ENCODE data around the gene CDK10.
"Not testable (repeated sequence)": the region's sequence is repeated elsewhere in the genome, so short reads cannot be mapped to it uniquely, and the experiment has no call there.

Gene CDK10, protein sequence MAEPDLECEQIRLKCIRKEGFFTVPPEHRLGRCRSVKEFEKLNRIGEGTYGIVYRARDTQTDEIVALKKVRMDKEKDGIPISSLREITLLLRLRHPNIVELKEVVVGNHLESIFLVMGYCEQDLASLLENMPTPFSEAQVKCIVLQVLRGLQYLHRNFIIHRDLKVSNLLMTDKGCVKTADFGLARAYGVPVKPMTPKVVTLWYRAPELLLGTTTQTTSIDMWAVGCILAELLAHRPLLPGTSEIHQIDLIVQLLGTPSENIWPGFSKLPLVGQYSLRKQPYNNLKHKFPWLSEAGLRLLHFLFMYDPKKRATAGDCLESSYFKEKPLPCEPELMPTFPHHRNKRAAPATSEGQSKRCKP

DNA sequence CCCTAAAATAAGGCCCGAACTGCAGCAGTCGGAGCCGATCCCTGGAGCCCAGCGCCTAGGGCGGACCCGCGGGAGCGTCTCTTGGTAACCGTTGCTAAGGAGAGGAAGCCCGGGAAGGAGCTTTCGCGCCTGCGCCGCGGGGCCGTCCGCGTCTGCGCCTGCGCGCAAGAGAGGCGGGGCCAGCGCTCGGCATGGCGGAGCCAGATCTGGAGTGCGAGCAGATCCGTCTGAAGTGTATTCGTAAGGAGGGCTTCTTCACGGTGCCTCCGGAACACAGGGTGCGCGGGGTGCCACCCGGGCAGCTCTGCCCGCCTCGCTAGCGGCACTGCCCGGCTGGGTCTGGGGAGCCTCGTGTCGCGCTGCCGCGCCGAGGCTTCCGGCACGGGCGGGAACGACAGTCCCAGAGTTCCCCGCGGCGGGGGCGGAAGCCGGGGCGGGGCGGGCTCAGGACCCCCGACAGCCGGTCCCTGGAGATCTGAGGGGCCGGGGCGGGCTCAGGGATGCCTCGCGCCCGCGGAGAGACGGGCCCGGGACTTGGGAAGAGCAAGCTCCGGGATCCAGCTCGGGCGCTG is at the start of gene CDK10:
TSS of gene CDK10 (plus strand) at position 170 of the 572 bp plus-strand sequence. CDS start at position 192, 22 bp downstream.
- DNase-seq, result peak; percentile 57

- DNase-seq, result no peak
Measured at GRCh38 chr16:89637379-89637778, 49.1 kb upstream of the CDK10 start.

DNA sequence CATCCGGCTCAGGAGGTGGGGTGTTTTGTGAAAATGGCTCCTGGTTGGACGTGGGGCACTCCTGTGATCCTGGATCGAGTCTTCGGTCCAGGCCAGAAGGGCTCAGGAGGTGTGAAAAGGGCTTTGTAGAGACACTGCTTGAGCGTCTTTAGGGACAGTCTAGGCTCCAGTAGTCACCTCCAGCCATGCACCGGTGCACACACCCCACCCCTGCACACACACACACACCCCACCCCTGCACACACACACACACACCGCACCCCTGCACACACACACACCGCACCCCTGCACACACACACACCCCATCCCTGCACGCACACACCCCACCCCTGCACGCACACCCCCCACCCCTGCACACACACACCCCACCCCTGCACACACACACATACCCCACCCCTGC is 48.0 kb upstream of the CDK10 start:
- DNase-seq, result no peak

DNA sequence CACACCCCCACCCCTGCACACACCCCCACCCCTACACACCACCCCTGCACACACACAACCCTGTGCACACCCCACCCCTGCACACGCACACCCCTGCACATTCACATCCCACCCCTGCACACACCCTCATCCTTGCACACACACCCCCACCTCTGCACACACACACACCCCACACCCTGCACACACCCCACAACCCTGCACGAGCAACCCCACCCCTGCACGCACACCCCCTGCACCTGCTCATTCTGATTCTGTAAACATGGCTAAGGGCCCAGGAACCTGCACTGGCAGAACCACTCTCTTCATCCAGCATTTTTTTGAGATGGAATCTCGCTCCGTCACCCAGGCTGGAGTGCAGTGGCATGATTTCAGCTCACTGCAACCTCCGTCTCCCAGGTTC is 47.1 kb upstream of the CDK10 start:
- DNase-seq, result no peak

DNA sequence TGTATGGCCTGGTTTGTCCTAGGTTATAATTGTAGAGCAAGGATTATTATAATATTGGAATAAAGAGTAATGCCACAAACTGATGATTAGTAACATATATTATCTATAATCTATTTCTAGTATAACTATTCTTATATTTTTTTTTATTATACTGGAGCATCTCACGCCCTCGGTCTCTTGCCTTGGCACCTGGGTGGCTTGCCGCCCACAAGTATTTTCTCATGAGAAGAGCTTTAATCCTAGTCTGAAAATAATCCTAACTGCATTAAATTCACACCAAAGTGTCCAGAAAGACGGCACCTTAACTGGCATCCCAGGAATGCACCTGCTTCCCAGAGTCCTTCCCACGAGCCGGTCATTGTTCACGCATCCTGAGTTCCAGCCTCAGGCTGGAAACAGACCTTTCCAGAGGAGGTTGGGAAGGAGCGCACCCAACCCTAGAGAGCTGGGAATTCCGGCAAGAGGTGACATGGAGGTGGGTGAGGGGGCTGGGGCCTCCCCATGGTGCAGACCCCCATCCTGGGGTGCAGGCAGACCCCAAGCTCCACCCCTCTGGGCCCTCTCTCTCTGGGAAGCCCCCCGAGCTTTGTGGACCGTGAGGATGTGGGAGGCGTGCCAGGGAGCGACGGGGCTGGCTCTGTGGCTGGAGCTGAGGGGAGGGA is 44.9 kb upstream of the CDK10 start:
- DNase-seq, result no peak

GRCh38 chr16:89642574-89642973 is 43.9 kb upstream of the CDK10 start:
- DNase-seq, result no peak

DNA sequence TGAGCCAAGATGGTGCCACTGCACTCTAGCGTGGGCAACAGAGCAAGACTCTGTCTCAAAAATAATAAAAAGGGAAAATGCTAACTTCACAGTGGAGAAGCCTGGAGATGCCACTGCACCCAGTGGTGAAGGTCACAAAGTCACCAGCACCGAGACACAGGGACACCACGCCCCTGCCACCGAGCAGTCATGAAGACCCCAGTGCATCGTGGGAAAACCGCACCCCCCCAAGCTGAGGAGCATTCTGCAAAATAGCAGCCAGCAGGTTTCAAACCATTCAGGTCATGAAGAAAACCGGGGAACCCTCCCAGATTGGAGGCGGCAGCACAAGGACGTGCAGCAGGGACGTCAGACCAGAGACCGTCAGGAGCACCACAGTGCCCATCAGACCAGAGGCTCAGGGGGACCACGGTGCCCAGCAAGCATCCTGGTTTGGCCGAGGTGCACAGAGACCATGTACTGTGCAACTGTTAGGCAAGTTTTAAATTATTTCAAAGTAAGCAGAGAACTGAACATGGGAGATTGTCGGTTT is 42.7 kb upstream of the CDK10 start:
- DNase-seq, result no peak

DNA sequence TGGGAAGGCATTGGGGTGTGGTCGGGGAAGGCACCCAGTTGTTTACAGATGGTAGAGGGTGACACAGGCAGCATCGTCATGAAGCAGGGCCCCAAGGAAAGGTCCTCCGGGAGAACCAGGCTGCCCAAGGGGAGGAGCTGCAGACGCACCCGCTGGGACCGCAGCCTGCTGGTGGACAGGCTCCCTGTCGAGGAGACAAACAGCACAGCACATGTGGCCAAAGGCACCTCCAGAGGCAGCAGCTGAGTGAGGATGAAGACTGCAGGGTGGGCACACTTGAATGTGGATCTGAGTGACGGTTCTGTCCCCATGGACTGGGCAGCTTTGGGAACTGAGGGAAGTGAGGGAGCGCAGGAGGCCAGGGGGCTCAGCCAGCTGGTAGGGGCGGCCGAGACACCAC is 41.4 kb upstream of the CDK10 start:
- no peak for DNase-seq

DNA sequence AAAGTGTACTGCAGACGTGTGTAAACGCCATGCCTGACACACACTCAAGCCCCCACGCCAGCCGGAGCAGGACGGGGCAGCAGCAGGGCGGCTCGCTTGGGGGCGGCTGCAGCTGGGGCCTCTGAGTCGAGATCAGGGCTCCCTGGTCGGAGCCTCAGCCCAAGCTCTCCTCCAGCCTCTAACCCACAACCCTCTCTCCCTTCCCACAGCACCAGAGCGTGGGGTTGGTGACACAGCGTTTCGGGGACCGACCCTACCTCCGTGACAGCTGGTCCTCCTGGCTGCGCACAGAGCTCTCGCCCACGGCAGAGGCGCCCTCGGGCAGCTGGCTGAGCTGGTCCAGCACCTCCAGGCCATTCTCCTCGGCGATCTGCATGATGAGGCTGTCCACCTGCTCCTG is 40.2 kb upstream of the CDK10 start:
- DNase-seq, result no peak

- DNase-seq, result no peak
Measured at GRCh38 chr16:89646906-89647305, 39.6 kb upstream of the CDK10 start.

DNA sequence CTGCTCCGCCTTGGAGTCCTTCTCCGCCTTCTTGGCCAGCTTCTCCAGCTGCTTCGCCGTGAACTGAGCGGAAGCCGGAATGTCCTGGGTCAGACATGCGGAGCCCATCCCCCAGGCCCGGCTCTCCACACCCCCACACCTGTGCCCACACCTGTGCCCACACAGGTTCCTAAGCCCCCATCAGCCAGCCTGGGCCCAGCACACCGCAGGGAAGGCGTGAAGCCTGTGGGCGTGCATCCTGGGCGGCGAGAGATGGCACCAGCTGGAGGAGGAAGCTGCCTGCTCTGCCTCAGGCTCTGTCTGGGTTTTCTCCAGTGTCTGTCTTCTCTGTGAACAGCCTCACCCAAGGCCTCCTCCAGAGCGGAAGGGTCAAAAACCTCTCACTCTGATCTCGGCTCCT is 34.9 kb upstream of the CDK10 start:
- no peak for DNase-seq

GRCh38 chr16:89653656-89654295 is 32.7 kb upstream of the CDK10 start:
- DNase-seq, result no peak

GRCh38 chr16:89655062-89655643 is 31.3 kb upstream of the CDK10 start:
- no peak for DNase-seq

DNA sequence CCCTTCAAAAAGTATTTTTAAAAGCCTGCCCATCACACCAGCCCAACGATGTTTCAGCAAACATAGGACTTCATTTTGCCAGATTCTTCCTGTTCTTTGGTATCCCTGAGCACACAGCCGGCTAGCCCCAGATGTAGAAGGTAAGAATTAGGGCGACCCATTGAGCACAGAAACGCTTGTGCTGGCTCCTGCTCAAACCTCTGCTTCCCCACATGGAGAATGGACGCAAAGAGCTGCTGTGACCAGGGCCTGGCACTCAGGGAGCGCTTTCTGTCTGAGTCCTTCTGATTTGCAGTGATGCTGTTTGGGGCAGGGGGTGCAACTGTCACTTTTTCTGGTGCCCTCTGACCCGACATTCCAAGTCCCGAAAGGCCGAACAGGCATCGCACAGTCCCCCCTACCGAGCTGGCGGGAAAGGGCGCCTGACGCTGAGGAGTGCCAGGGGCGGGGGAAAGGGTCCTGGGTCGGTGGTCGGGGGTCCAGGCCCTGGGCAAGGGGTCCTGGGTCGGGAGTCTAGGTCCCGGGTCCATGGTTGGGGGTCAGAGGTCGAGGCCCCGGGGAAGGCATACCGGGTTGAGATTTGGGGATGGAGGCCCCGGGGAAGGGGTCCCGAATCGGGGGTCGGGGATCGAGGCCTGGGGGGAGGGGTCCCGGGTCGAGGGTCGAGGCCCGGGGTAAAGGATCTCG is 29.9 kb upstream of the CDK10 start:
- no peak for DNase-seq

DNA sequence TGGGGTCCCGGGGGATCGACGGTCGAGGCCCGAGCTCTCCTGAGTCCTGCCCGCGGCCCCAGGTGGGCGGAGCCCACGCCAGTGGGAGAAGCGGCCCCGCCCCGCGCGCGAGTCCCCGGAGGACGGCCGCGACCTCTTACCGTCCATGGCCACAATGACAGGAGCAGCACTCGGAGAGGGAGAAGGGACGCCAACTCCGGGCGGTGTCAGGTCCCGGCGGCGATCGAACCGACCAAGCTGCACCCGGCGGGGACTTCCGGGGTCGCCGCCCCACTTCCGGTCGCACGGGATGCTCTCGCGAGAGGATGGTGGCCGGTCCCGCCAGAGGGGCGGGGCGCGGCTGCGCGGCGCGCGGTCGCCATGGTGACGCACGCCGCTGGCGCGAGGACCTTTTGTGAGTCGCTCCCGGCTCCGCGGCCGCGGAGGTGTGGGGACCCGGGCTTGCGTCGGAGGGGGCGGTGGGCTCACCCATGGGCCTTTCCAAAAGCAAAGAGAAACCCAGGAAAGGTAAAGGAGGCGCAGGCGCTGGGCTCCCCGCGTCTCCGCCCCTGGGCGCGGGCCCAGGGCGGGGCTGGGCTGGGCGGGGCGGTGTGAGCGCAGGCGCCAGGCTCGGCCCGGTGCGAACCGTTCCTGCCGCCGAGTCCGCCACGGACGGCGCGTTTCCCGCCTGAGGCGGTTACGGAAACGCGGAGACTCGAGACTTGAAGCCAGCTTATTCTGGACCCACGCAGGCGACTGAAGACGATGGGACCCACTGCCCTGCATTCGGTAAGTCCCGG is 28.9 kb upstream of the CDK10 start, which contains the start of the genes CHMP1A and SPATA33:
TSS of gene CHMP1A (minus strand) at position 267 of the 779 bp plus-strand sequence. CDS start at position 147, 120 bp downstream.
TSS of gene SPATA33 (plus strand) at position 395 of the 779 bp plus-strand sequence. CDS start at position 471, 76 bp downstream.
- peak; percentile 48 for DNase-seq

GRCh38 chr16:89658221-89658879 is 28.1 kb upstream of the CDK10 start:
- no peak for DNase-seq

- DNase-seq, result no peak
Measured at GRCh38 chr16:89660146-89660545, 26.3 kb upstream of the CDK10 start.

- DNase-seq, result no peak
Measured at GRCh38 chr16:89661215-89661614, 25.3 kb upstream of the CDK10 start.

DNA sequence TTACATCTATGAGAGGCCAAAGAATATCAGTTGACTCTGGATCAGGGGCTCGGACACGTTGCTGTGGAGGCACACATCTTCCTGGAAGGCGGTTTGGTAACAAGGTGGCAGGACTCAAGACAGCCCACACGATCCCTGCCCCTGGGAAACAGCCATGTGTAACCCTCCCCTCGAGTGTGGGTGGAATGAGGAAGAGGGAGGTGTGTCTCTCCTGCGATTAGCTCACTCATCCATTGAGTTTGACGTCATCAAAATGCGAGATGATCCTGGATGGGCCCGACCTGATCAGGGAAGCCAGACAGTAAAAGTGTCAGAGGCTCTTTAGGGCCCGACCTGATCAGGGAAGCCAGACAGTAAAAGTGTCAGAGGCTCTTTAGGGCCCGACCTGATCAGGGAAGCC is 22.3 kb upstream of the CDK10 start:
- DNase-seq, result not testable (repeated sequence)

DNA sequence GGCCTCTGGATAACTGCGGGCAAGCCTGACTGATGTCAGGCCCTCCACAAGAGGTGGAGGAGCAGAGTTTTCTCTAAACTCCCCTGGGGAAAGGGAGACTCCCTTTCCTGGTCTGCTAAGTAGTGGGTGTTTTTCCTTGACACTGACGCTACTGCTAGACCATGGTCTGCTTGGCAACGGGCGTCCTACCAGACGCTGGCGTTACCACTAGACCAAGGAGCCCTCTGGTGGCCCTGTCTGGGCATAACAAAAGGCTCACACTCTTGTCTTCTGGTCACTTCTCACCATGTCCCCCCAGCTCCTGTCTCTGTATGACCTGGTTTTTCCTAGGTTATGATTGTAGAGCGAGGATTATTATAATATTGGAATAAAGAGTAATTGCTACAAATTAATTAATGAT is 19.5 kb upstream of the CDK10 start:
- not testable (repeated sequence) for DNase-seq

GRCh38 chr16:89667633-89668032 is 18.9 kb upstream of the CDK10 start:
- DNase-seq, result no peak
